HEK293 (cell line): ENCODE measurements around the gene CNTNAP1.

Experiments used
- GLI4 ChIP-seq: fragments of 450-650 bp; formaldehyde crosslinking; IDR thresholded peaks from 2 replicates; pipeline ENCODE4 v1.5.1; 2016; ENCODE audit warnings: missing biosample characterization, missing genetic modification characterization
- KLF10 ChIP-seq: fragments of 450-650 bp; IDR thresholded peaks from 2 replicates; pipeline ENCODE4 v1.5.1; 2018; ENCODE audit warnings: missing biosample characterization, mild to moderate bottlenecking, missing genetic modification characterization
- KLF9 ChIP-seq: fragments of 450-650 bp; formaldehyde crosslinking; IDR thresholded peaks from 2 replicates; pipeline ENCODE4 v1.5.1; 2016; ENCODE audit warnings: missing biosample characterization, missing genetic modification characterization, low read depth
- PRDM1 ChIP-seq: fragments of 450-650 bp; formaldehyde crosslinking; IDR thresholded peaks from 2 replicates; pipeline ENCODE4; 2016; ENCODE audit warnings: missing biosample characterization, missing genetic modification characterization
- SP7 ChIP-seq: fragments of 450-650 bp; formaldehyde crosslinking; IDR thresholded peaks from 2 replicates; pipeline ENCODE4 v1.5.1; 2016; ENCODE audit warnings: missing biosample characterization, missing genetic modification characterization
- TRIM28 ChIP-seq: IDR thresholded peaks from 2 replicates; pipeline ENCODE4 v1.6.1; 2011; ENCODE audit warnings: low read length, control low read depth, borderline replicate concordance
- WT1 ChIP-seq: fragments of 450-650 bp; formaldehyde crosslinking; IDR thresholded peaks from 2 replicates; pipeline ENCODE4 v1.5.1; 2016; ENCODE audit warnings: missing biosample characterization, missing genetic modification characterization
- YY1 ChIP-seq: fragments of 450-650 bp; formaldehyde crosslinking; IDR thresholded peaks from 2 replicates; pipeline ENCODE4 v1.5.1; 2018; ENCODE audit warnings: missing biosample characterization, missing genetic modification characterization
- ZBTB7A ChIP-seq: fragments of 450-650 bp; formaldehyde crosslinking; IDR thresholded peaks from 2 replicates; pipeline ENCODE4 v1.5.1; 2016; ENCODE audit warnings: low read depth, missing biosample characterization, missing genetic modification characterization
- ZFP3 ChIP-seq: fragments of 450-650 bp; formaldehyde crosslinking; IDR thresholded peaks from 2 replicates; pipeline ENCODE4 v1.5.1; 2016; ENCODE audit warnings: low read depth, missing biosample characterization, missing genetic modification characterization
- ZNF10 ChIP-seq: fragments of 450-650 bp; formaldehyde crosslinking; IDR thresholded peaks from 2 replicates; pipeline ENCODE4 v1.5.1; 2017; ENCODE audit warnings: missing biosample characterization, missing genetic modification characterization
- ZNF223 ChIP-seq: fragments of 450-650 bp; formaldehyde crosslinking; IDR thresholded peaks from 2 replicates; pipeline ENCODE4 v1.5.1; 2016; ENCODE audit warnings: missing biosample characterization, missing genetic modification characterization
- ZNF292 ChIP-seq: fragments of 450-650 bp; formaldehyde crosslinking; IDR thresholded peaks from 2 replicates; pipeline ENCODE4 v1.5.1; 2016; ENCODE audit warnings: low read depth, missing biosample characterization, missing genetic modification characterization, borderline replicate concordance
- ZNF324 ChIP-seq: fragments of 450-650 bp; formaldehyde crosslinking; IDR thresholded peaks from 2 replicates; pipeline ENCODE4 v1.5.1; 2016; ENCODE audit warnings: missing biosample characterization, missing genetic modification characterization
- ZNF366 ChIP-seq: fragments of 450-650 bp; formaldehyde crosslinking; conservative IDR thresholded peaks from 2 replicates; pipeline ENCODE4 v1.5.1; 2016; ENCODE audit warnings: missing biosample characterization, missing genetic modification characterization
- ZNF391 ChIP-seq: fragments of 450-650 bp; formaldehyde crosslinking; IDR thresholded peaks from 2 replicates; pipeline ENCODE4 v1.5.1; 2016; ENCODE audit warnings: low read depth, missing biosample characterization, missing genetic modification characterization, borderline replicate concordance
- ZNF423 ChIP-seq: fragments of 450-650 bp; formaldehyde crosslinking; IDR thresholded peaks from 2 replicates; pipeline ENCODE4 v1.5.1; 2016; ENCODE audit warnings: missing biosample characterization, missing genetic modification characterization
- ZNF549 ChIP-seq: fragments of 450-650 bp; IDR thresholded peaks from 2 replicates; pipeline ENCODE4 v1.5.1; 2018; ENCODE audit warnings: missing biosample characterization, missing genetic modification characterization, mild to moderate bottlenecking, inconsistent platforms, moderate library complexity
- ZNF600 ChIP-seq: fragments of 450-650 bp; formaldehyde crosslinking; IDR thresholded peaks from 2 replicates; pipeline ENCODE4 v1.5.1; 2016; ENCODE audit warnings: missing biosample characterization, missing genetic modification characterization
- ZNF707 ChIP-seq: fragments of 450-650 bp; formaldehyde crosslinking; IDR thresholded peaks from 2 replicates; pipeline ENCODE4 v1.5.1; 2016; ENCODE audit warnings: missing biosample characterization, missing genetic modification characterization
- ZNF785 ChIP-seq: fragments of 450-650 bp; formaldehyde crosslinking; IDR thresholded peaks from 2 replicates; pipeline ENCODE4 v1.5.1; 2016; ENCODE audit warnings: missing biosample characterization, missing genetic modification characterization
- TF ChIP-seq, protein P1 (sequence below): fragments of 450-650 bp; formaldehyde crosslinking; conservative IDR thresholded peaks from 2 replicates; pipeline ENCODE4 v1.5.1; 2016; ENCODE audit warnings: low read depth, missing biosample characterization, missing genetic modification characterization
- TF ChIP-seq, protein P2 (sequence below): fragments of 450-650 bp; formaldehyde crosslinking; IDR thresholded peaks from 2 replicates; pipeline ENCODE4 v1.5.1; 2016; ENCODE audit warnings: missing biosample characterization, missing genetic modification characterization
- TF ChIP-seq, protein P3 (sequence below): fragments of 450-650 bp; formaldehyde crosslinking; IDR thresholded peaks from 2 replicates; pipeline ENCODE4 v1.5.1; 2016; ENCODE audit warnings: missing biosample characterization, missing genetic modification characterization
- TF ChIP-seq, protein P4 (sequence below): fragments of 450-650 bp; formaldehyde crosslinking; IDR thresholded peaks from 2 replicates; pipeline ENCODE4 v1.5.1; 2016; ENCODE audit warnings: missing biosample characterization, missing genetic modification characterization
- TF ChIP-seq, protein P5 (sequence below): fragments of 450-650 bp; formaldehyde crosslinking; IDR thresholded peaks from 2 replicates; pipeline ENCODE4; 2016; ENCODE audit warnings: missing biosample characterization, missing genetic modification characterization
- TF ChIP-seq, protein P6 (sequence below): fragments of 450-650 bp; formaldehyde crosslinking; IDR thresholded peaks from 2 replicates; pipeline ENCODE4 v1.5.1; 2016; ENCODE audit warnings: missing biosample characterization, missing genetic modification characterization

The CNTNAP1 gene

DNA sequence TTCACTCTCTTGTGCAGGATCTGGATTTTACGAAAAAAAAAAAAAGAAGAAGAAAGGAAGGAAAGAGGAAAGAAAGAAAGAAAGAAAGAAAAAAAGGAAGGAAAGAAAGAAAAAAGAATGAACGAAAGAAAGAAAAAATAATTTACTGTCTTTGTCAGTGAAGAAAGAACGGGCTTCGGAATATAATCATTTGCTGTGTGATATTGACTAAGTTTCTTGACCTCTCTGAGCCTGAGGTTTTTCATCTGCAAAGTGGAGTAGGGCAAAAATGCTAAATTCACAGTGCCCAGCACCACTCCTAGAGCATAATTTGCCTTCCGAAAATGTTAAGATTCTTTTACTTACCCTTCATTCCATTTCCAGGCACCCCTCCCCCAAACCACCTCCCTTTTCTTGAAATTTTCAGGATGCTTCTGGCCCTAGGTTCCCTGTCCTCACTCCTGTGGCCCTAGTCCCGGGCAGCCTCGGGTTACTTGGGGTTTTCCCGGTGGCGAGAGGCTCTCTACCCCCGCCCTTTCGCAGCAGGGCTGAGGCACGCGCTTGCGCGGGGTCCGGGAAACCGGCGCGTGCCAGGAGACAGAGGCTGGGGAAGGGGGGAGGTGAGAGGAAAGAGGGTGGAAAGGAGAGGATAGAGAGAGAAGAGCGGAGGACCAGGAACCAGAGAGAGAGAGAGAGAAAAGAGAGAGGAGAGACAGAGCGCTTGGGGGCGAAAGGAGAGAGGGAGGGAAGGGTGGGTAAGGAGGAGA is at the start of gene CNTNAP1 (continued):
- TF ChIP-seq WT1 (tag by site-specific recombination) = peak; percentile 59; the same call in 1 of the 2 replicates
- TF ChIP-seq ZNF391 (tag by site-specific recombination) = peak; percentile 45; the same call in 1 of the 2 replicates
- TF ChIP-seq ZNF366 = peak; percentile 99
- TF ChIP-seq, protein P1, sequence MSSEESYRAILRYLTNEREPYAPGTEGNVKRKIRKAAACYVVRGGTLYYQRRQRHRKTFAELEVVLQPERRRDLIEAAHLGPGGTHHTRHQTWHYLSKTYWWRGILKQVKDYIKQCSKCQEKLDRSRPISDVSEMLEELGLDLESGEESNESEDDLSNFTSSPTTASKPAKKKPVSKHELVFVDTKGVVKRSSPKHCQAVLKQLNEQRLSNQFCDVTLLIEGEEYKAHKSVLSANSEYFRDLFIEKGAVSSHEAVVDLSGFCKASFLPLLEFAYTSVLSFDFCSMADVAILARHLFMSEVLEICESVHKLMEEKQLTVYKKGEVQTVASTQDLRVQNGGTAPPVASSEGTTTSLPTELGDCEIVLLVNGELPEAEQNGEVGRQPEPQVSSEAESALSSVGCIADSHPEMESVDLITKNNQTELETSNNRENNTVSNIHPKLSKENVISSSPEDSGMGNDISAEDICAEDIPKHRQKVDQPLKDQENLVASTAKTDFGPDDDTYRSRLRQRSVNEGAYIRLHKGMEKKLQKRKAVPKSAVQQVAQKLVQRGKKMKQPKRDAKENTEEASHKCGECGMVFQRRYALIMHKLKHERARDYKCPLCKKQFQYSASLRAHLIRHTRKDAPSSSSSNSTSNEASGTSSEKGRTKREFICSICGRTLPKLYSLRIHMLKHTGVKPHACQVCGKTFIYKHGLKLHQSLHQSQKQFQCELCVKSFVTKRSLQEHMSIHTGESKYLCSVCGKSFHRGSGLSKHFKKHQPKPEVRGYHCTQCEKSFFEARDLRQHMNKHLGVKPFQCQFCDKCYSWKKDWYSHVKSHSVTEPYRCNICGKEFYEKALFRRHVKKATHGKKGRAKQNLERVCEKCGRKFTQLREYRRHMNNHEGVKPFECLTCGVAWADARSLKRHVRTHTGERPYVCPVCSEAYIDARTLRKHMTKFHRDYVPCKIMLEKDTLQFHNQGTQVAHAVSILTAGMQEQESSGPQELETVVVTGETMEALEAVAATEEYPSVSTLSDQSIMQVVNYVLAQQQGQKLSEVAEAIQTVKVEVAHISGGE (tag by site-specific recombination) = no peak; the same call in 1 of the 2 replicates
- TF ChIP-seq, protein P2, sequence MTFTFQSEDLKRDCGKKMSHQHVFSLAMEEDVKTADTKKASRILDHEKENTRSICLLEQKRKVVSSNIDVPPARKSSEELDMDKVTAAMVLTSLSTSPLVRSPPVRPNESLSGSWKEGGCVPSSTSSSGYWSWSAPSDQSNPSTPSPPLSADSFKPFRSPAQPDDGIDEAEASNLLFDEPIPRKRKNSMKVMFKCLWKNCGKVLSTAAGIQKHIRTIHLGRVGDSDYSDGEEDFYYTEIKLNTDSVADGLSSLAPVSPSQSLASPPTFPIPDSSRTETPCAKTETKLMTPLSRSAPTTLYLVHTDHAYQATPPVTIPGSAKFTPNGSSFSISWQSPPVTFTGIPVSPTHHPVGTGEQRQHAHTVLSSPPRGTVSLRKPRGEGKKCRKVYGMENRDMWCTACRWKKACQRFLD = no peak
- TF ChIP-seq, protein P3, sequence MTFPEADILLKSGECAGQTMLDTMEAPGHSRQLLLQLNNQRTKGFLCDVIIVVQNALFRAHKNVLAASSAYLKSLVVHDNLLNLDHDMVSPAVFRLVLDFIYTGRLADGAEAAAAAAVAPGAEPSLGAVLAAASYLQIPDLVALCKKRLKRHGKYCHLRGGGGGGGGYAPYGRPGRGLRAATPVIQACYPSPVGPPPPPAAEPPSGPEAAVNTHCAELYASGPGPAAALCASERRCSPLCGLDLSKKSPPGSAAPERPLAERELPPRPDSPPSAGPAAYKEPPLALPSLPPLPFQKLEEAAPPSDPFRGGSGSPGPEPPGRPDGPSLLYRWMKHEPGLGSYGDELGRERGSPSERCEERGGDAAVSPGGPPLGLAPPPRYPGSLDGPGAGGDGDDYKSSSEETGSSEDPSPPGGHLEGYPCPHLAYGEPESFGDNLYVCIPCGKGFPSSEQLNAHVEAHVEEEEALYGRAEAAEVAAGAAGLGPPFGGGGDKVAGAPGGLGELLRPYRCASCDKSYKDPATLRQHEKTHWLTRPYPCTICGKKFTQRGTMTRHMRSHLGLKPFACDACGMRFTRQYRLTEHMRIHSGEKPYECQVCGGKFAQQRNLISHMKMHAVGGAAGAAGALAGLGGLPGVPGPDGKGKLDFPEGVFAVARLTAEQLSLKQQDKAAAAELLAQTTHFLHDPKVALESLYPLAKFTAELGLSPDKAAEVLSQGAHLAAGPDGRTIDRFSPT = peak; percentile 52
- no peak for TF ChIP-seq ZNF785 (tag by site-specific recombination)
- no peak for TF ChIP-seq ZNF549 (tag by site-specific recombination)
- TF ChIP-seq ZNF223 (tag by site-specific recombination) = no peak
- TF ChIP-seq ZNF600 = no peak; the same call in 1 of the 2 replicates
- peak; percentile 94 for TF ChIP-seq PRDM1 (tag by site-specific recombination)
- no peak for TF ChIP-seq KLF10 (tag by site-specific recombination)
- no peak for TF ChIP-seq TRIM28
- no peak for TF ChIP-seq GLI4 (tag by site-specific recombination)
- TF ChIP-seq ZBTB7A (tag by site-specific recombination) = no peak; the same call in none of the 2 replicates
- peak; percentile 52; the same call in 1 of the 2 replicates for TF ChIP-seq KLF9 (tag by site-specific recombination)
- TF ChIP-seq, protein P4, sequence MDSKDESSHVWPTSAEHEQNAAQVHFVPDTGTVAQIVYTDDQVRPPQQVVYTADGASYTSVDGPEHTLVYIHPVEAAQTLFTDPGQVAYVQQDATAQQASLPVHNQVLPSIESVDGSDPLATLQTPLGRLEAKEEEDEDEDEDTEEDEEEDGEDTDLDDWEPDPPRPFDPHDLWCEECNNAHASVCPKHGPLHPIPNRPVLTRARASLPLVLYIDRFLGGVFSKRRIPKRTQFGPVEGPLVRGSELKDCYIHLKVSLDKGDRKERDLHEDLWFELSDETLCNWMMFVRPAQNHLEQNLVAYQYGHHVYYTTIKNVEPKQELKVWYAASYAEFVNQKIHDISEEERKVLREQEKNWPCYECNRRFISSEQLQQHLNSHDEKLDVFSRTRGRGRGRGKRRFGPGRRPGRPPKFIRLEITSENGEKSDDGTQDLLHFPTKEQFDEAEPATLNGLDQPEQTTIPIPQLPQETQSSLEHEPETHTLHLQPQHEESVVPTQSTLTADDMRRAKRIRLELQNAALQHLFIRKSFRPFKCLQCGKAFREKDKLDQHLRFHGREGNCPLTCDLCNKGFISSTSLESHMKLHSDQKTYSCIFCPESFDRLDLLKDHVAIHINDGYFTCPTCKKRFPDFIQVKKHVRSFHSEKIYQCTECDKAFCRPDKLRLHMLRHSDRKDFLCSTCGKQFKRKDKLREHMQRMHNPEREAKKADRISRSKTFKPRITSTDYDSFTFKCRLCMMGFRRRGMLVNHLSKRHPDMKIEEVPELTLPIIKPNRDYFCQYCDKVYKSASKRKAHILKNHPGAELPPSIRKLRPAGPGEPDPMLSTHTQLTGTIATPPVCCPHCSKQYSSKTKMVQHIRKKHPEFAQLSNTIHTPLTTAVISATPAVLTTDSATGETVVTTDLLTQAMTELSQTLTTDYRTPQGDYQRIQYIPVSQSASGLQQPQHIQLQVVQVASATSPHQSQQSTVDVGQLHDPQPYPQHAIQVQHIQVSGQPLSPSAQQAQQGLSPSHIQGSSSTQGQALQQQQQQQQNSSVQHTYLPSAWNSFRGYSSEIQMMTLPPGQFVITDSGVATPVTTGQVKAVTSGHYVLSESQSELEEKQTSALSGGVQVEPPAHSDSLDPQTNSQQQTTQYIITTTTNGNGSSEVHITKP (tag by site-specific recombination) = peak; percentile 82
- TF ChIP-seq, protein P5, sequence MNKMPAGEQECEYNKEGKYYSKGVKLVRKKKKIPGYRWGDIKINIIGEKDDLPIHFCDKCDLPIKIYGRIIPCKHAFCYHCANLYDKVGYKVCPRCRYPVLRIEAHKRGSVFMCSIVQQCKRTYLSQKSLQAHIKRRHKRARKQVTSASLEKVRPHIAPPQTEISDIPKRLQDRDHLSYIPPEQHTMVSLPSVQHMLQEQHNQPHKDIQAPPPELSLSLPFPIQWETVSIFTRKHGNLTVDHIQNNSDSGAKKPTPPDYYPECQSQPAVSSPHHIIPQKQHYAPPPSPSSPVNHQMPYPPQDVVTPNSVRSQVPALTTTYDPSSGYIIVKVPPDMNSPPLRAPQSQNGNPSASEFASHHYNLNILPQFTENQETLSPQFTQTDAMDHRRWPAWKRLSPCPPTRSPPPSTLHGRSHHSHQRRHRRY (tag by site-specific recombination) = no peak
- TF ChIP-seq YY1 (tag by site-specific recombination) = no peak
- TF ChIP-seq SP7 = peak; percentile 79
- no peak for TF ChIP-seq ZNF423 (tag by site-specific recombination)
- no peak for TF ChIP-seq ZNF292 (tag by site-specific recombination)
- no peak for TF ChIP-seq ZNF10 (tag by site-specific recombination)
- 0 out of 2 replicates have a peak, but pooled peaks have one; percentile 12 for TF ChIP-seq ZNF324
- TF ChIP-seq ZFP3 (tag by site-specific recombination) = no peak
- TF ChIP-seq ZNF707 (tag by site-specific recombination) = no peak
- TF ChIP-seq, protein P6, sequence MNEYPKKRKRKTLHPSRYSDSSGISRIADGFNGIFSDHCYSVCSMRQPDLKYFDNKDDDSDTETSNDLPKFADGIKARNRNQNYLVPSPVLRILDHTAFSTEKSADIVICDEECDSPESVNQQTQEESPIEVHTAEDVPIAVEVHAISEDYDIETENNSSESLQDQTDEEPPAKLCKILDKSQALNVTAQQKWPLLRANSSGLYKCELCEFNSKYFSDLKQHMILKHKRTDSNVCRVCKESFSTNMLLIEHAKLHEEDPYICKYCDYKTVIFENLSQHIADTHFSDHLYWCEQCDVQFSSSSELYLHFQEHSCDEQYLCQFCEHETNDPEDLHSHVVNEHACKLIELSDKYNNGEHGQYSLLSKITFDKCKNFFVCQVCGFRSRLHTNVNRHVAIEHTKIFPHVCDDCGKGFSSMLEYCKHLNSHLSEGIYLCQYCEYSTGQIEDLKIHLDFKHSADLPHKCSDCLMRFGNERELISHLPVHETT = peak; percentile 39
